ENCODE measurements around the gene LURAP1L. TPM values are rescaled to one million over a fixed set of nuclear protein-coding genes. Genes with fewer than 3 reads are reported as not detected.
"Not testable (repeated sequence)": the region's sequence is repeated elsewhere in the genome, so short reads cannot be mapped to it uniquely, and the experiment has no call there.

LURAP1L gene
- total RNA-seq, 1 donor from 2014 or later: 1.6 TPM

- TF ChIP-seq, protein P1, sequence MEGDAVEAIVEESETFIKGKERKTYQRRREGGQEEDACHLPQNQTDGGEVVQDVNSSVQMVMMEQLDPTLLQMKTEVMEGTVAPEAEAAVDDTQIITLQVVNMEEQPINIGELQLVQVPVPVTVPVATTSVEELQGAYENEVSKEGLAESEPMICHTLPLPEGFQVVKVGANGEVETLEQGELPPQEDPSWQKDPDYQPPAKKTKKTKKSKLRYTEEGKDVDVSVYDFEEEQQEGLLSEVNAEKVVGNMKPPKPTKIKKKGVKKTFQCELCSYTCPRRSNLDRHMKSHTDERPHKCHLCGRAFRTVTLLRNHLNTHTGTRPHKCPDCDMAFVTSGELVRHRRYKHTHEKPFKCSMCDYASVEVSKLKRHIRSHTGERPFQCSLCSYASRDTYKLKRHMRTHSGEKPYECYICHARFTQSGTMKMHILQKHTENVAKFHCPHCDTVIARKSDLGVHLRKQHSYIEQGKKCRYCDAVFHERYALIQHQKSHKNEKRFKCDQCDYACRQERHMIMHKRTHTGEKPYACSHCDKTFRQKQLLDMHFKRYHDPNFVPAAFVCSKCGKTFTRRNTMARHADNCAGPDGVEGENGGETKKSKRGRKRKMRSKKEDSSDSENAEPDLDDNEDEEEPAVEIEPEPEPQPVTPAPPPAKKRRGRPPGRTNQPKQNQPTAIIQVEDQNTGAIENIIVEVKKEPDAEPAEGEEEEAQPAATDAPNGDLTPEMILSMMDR (IDR thresholded peaks at IDR 0.05): no peak
- H3K4me3 ChIP-seq: no peak overlapping the region
- no peak overlapping the region for H3K27ac ChIP-seq
- no peaks in the 10 kb centered on the region for H3K4me1 ChIP-seq
- no peaks in the 10 kb centered on the region for H3K36me3 ChIP-seq
- intact Hi-C loops (cut with DNase I): no loop called here
- no peak for DNase-seq (ENCODE audit: low spot score in 2 of 2)
- H3K27me3 ChIP-seq: no peaks in the 10 kb centered on the region
- H3K9me3 ChIP-seq: no peaks in the 10 kb centered on the region
These were observed 85.0 kb downstream of the LURAP1L start for GRCh38 chr9:12859704-12860251.

GRCh38 chr9:12860998-12861397 is 86.2 kb downstream of the LURAP1L start:
- no peak overlapping the region for H3K4me3 ChIP-seq
- DNase-seq (ENCODE audit: low spot score in 2 of 2): no peak
- no peaks in the 10 kb centered on the region for H3K36me3 ChIP-seq
- TF ChIP-seq, protein P1 (IDR thresholded peaks at IDR 0.05): no peak
- intact Hi-C loops (cut with DNase I): no loop called here
- no peak overlapping the region for H3K27ac ChIP-seq
- no peaks in the 10 kb centered on the region for H3K27me3 ChIP-seq
- no peaks in the 10 kb centered on the region for H3K4me1 ChIP-seq
- H3K9me3 ChIP-seq: no peaks in the 10 kb centered on the region

DNA sequence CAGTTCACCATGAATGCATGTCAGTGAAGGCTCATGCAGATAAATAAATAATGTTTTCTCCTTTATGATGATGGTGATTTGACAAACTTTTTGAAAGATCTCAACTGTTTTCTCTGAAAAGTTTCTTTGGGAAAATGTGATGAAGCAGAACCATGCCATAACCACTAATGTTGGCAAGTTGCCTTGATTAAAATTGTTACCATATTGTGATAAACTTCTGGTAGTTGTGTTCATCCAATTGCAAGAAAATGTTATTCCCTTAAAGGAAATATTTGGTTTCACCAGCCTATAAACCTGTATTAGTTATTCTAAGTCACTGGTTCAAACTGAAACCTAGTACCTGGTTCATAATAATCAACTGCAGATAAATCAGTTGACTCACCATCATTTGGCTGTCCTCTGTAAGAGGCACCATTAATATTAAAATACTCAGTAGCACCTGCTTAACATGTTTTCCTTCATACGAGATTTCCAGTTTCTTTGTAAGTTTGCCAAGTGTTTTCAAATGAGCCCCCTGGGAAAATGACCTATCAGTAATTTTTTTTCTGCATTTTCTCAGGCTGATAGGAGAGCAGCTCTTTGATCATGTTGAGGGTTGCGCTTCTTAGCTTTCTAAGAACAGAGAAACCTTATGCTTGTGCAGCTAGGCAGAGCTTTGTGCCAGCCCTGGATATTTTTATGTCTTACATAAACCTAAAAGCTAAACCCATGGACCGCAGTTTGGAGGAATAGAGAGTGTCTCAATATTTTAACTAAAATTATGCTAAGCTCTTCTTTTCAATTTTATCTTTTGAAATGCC is 88.0 kb downstream of the LURAP1L start:
- intact Hi-C loops (cut with DNase I): no loop called here
- TF ChIP-seq, protein P1 (IDR thresholded peaks at IDR 0.05): no peak
- H3K27me3 ChIP-seq: no peaks in the 10 kb centered on the region
- DNase-seq (ENCODE audit: low spot score in 2 of 2): no peak
- H3K4me1 ChIP-seq: no peaks in the 10 kb centered on the region
- H3K27ac ChIP-seq: no peak overlapping the region
- no peaks in the 10 kb centered on the region for H3K36me3 ChIP-seq
- H3K9me3 ChIP-seq: no peaks in the 10 kb centered on the region
- no peak overlapping the region for H3K4me3 ChIP-seq

GRCh38 chr9:12863618-12864017 is 88.8 kb downstream of the LURAP1L start:
- Histone ChIP-seq H3K4me3 (no peak overlapping the region), H3K4me1 (no peaks in the 10 kb centered on the region), H3K36me3 (no peaks in the 10 kb centered on the region), H3K27me3 (no peaks in the 10 kb centered on the region), H3K27ac (no peak overlapping the region), H3K9me3 (no peaks in the 10 kb centered on the region)
- DNase-seq (ENCODE audit: low spot score in 2 of 2): no peak
- intact Hi-C loops (cut with DNase I): no loop called here
- TF ChIP-seq, protein P1 (IDR thresholded peaks at IDR 0.05): no peak

DNA sequence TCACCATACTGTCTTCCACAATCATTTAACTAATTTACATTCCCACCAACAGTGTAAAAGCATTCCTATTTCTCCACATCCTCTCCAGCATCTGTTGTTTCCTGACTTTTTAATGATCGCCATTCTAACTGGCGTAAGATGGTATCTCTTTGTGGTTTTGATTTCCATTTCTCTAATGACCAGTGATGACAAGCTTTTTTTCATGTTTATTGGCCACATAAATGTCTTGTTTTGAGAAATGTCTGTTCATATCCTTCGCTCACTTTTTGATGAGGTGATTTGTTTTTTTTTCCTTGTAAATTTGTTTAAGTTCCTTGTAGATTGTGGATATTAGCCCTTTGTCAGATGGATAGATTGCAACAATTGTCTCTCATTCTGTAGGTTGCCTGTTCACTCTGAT is 90.6 kb downstream of the LURAP1L start:
- H3K36me3 ChIP-seq; H3K9me3 ChIP-seq; DNase-seq (ENCODE audit: low spot score in 2 of 2); H3K4me3 ChIP-seq; intact Hi-C loops (cut with DNase I); H3K4me1 ChIP-seq; H3K27me3 ChIP-seq; H3K27ac ChIP-seq: not testable (repeated sequence)

Other genes starting within 250 kb of the LURAP1L start
- not detected for gene TYRP1, start 81.6 kb upstream of the LURAP1L start, total RNA-seq